ENCODE measurements around the gene RANBP3.
"Not testable (repeated sequence)": the region's sequence is repeated elsewhere in the genome, so short reads cannot be mapped to it uniquely, and the experiment has no call there.

The RANBP3 gene

DNA sequence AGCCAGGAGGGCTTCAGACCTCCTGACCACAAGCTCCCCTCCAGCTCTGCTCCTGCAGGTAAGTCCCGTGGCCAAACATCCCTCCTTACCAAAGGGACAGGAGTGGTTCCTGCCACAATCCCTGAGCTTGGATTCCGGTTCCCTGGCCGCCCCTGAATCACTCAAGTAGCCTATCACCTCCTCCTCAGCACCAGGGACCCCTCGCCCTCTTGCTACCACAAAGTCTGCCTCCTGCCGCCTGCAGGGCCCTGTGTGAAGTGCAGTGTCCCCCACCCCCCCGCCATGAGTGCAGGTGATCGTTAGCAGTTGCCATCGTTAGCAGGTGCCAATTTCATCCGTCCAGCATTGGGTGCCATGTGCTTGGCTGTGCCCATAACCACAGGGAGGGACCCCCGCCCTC lies 40.8 kb upstream of the RANBP3 start:
- H3K4me3 ChIP-seq (ENCODE audit: low read length), result no peak overlapping the region
- peaks cover 18% of the 10 kb centered on the region for H3K4me1 ChIP-seq (ENCODE audit: control insufficient read depth, insufficient read depth, low read length)
- no peak overlapping the region for H3K4me2 ChIP-seq (ENCODE audit: low read length)
- H3K9ac ChIP-seq (ENCODE audit: low read depth, low read length), result no peak overlapping the region
- H3K27me3 ChIP-seq (ENCODE audit: control insufficient read depth, insufficient read depth, low read length), result no peaks in the 10 kb centered on the region
- H3K36me3 ChIP-seq (ENCODE audit: insufficient read depth, low read length), result no peaks in the 10 kb centered on the region
- no peaks in the 10 kb centered on the region for H3K9me3 ChIP-seq (replicated peaks; ENCODE audit: low read length)

GRCh38 chr19:6017576-6017975 lies 39.6 kb upstream of the RANBP3 start:
- Histone ChIP-seq H3K36me3 (ENCODE audit: insufficient read depth, low read length) (no peaks in the 10 kb centered on the region), H3K9ac (ENCODE audit: low read depth, low read length) (no peak overlapping the region), H3K4me2 (ENCODE audit: low read length) (no peak overlapping the region), H3K27me3 (ENCODE audit: control insufficient read depth, insufficient read depth, low read length) (no peaks in the 10 kb centered on the region), H3K9me3 (replicated peaks; ENCODE audit: low read length) (no peaks in the 10 kb centered on the region), H3K4me1 (ENCODE audit: control insufficient read depth, insufficient read depth, low read length) (peaks cover 7% of the 10 kb centered on the region), H3K4me3 (ENCODE audit: low read length) (no peak overlapping the region)

DNA sequence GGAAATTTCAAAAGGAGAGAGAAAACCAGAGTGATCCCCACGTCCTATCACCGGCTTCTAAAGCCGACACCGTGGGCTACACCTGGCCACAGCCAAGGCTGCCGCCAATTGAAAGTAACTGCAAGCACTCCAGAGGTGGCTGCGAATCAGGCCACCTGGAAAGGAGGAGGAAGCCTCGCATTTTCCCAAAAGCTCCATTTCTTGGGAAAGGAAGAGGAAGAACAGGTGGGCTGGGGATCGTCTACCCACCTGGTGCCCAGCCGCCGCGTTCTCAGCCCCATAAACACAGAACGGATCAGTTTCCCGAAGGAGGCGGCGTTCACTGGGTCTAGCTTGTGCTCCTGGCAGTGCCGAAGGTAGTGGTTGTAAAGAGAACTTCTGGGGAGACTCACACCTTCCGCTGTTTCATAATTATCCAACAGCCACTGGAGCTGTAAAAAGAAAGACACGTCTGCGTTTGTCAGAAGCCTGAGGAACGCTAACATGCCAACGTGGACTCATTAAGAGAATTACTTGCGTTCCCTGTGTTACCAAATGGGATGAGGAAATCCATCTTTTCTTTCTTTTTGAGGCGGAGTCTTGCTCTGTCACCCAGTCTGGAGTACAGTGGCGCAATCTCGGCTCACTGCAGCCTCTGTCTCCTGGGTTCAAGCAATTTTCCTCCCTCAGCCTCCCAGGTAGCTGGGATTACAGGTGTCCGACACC lies 38.1 kb upstream of the RANBP3 start:
- Histone ChIP-seq H3K9ac (ENCODE audit: low read depth, low read length) (no peak overlapping the region), H3K9me3 (replicated peaks; ENCODE audit: low read length) (no peaks in the 10 kb centered on the region), H3K4me2 (ENCODE audit: low read length) (no peak overlapping the region), H3K4me3 (ENCODE audit: low read length) (no peak overlapping the region), H3K36me3 (ENCODE audit: insufficient read depth, low read length) (no peaks in the 10 kb centered on the region), H3K4me1 (ENCODE audit: control insufficient read depth, insufficient read depth, low read length) (no peaks in the 10 kb centered on the region), H3K27me3 (ENCODE audit: control insufficient read depth, insufficient read depth, low read length) (no peaks in the 10 kb centered on the region)

GRCh38 chr19:6014551-6015135 lies 36.7 kb upstream of the RANBP3 start:
- no peaks in the 10 kb centered on the region for H3K36me3 ChIP-seq (ENCODE audit: insufficient read depth, low read length)
- H3K4me1 ChIP-seq (ENCODE audit: control insufficient read depth, insufficient read depth, low read length), result no peaks in the 10 kb centered on the region
- no peak overlapping the region for H3K9ac ChIP-seq (ENCODE audit: low read depth, low read length)
- H3K9me3 ChIP-seq (replicated peaks; ENCODE audit: low read length), result no peaks in the 10 kb centered on the region
- H3K4me3 ChIP-seq (ENCODE audit: low read length), result no peak overlapping the region
- H3K4me2 ChIP-seq (ENCODE audit: low read length), result no peak overlapping the region
- no peaks in the 10 kb centered on the region for H3K27me3 ChIP-seq (ENCODE audit: control insufficient read depth, insufficient read depth, low read length)

DNA sequence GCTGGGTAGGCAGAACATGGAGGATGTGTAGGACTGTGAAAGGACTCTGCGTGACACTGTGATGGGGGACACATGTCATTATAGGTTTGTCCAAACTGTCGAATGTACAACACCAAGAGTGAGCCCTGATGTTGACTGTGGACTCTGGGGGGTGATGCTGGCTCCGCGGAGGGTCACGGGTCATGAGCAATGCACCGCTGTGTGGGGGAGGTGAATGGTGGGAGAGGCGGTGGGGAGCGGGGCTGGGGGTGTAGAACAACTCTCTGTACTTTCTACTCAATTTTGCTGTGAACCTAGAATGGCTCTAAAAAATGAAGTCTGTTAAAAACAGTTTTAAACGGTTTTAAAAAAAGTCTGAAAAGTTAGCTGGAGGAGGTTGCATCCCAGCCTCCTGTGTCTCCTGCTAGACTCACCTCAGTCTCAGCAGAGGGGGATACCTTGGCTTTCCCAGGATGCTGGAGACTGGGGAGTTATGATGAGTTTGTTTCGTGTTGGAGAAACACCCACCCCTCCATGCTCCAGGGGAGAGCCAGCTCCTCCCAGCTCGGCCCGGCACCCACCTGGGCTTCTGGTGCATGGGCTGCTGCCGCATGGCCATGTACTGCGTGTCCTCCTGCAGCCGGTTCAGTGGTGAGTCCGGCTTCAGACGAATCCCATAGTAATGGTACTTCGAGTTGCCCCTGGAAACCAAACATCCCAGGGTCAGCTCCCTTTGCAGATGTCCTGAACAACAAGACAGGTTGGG lies 34.7 kb upstream of the RANBP3 start:
- Histone ChIP-seq H3K9ac (ENCODE audit: low read depth, low read length) (no peak overlapping the region), H3K9me3 (replicated peaks; ENCODE audit: low read length) (no peaks in the 10 kb centered on the region), H3K4me3 (ENCODE audit: low read length) (no peak overlapping the region), H3K4me1 (ENCODE audit: control insufficient read depth, insufficient read depth, low read length) (no peaks in the 10 kb centered on the region), H3K27me3 (ENCODE audit: control insufficient read depth, insufficient read depth, low read length) (no peaks in the 10 kb centered on the region), H3K4me2 (ENCODE audit: low read length) (no peak overlapping the region), H3K36me3 (ENCODE audit: insufficient read depth, low read length) (no peaks in the 10 kb centered on the region)

- Histone ChIP-seq H3K27me3 (ENCODE audit: control insufficient read depth, insufficient read depth, low read length) (no peaks in the 10 kb centered on the region), H3K36me3 (ENCODE audit: insufficient read depth, low read length) (no peaks in the 10 kb centered on the region), H3K9ac (ENCODE audit: low read depth, low read length) (no peak overlapping the region)
Measured at GRCh38 chr19:6011794-6012193, 33.9 kb upstream of the RANBP3 start.

DNA sequence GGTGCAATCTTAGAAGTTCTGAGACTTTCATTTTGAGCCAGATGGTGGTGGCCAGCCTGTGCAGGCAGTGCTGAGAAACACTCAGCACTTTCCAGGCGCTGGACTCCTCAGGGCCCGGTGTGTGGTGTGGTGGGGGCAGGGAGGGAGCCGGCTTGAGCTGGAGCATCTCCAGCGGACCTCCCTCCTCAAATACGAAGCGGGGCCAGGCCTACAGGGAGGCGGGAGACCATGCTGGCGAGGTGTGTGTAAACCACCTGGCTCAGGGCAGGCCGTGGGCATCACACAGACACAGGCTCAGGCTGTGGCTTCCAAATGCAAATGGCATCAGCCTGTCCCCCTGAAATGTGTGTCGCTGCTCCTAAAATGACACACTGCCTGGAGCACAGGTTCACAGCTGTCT lies 33.3 kb upstream of the RANBP3 start:
- H3K9ac ChIP-seq (ENCODE audit: low read depth, low read length), result no peak overlapping the region
- H3K4me1 ChIP-seq (ENCODE audit: control insufficient read depth, insufficient read depth, low read length), result no peaks in the 10 kb centered on the region
- H3K9me3 ChIP-seq (replicated peaks; ENCODE audit: low read length), result no peaks in the 10 kb centered on the region
- H3K4me2 ChIP-seq (ENCODE audit: low read length), result no peak overlapping the region
- no peak overlapping the region for H3K4me3 ChIP-seq (ENCODE audit: low read length)
- H3K27me3 ChIP-seq (ENCODE audit: control insufficient read depth, insufficient read depth, low read length), result no peaks in the 10 kb centered on the region
- H3K36me3 ChIP-seq (ENCODE audit: insufficient read depth, low read length), result no peaks in the 10 kb centered on the region

More at GRCh38 chr19:6011794-6012193, 33.9 kb upstream of the RANBP3 start:
- Histone ChIP-seq H3K9me3 (replicated peaks; ENCODE audit: low read length) (no peaks in the 10 kb centered on the region), H3K4me1 (ENCODE audit: control insufficient read depth, insufficient read depth, low read length) (no peaks in the 10 kb centered on the region), H3K4me3 (ENCODE audit: low read length) (no peak overlapping the region), H3K4me2 (ENCODE audit: low read length) (no peak overlapping the region)

DNA sequence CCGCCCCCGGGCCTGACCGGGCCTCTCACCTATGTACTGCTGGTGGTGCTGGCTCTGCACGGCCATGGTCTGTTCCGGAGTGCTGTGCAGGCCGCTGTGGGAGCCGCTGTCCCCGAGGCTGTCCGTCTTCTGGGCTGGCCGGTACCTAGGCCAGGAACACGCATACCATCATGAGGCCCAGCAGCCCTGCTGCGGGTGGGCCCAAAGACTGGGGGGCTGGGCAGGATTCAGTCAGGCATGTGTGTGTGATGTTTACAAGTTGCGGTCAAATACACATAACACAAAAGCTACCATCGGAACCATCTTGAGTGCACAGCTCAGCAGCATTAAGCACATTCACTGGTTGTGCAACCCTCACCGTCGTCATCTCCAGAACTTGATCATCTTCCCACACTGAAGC lies 32.2 kb upstream of the RANBP3 start:
- no peak overlapping the region for H3K9ac ChIP-seq (ENCODE audit: low read depth, low read length)
- no peaks in the 10 kb centered on the region for H3K9me3 ChIP-seq (replicated peaks; ENCODE audit: low read length)
- H3K4me1 ChIP-seq (ENCODE audit: control insufficient read depth, insufficient read depth, low read length), result no peaks in the 10 kb centered on the region
- no peak overlapping the region for H3K4me2 ChIP-seq (ENCODE audit: low read length)
- H3K4me3 ChIP-seq (ENCODE audit: low read length), result no peak overlapping the region
- no peaks in the 10 kb centered on the region for H3K27me3 ChIP-seq (ENCODE audit: control insufficient read depth, insufficient read depth, low read length)
- no peaks in the 10 kb centered on the region for H3K36me3 ChIP-seq (ENCODE audit: insufficient read depth, low read length)

GRCh38 chr19:6007866-6008265 lies 29.9 kb upstream of the RANBP3 start:
- Histone ChIP-seq H3K9ac (ENCODE audit: low read depth, low read length) (no peak overlapping the region), H3K4me3 (ENCODE audit: low read length) (no peak overlapping the region), H3K4me2 (ENCODE audit: low read length) (no peak overlapping the region), H3K4me1 (ENCODE audit: control insufficient read depth, insufficient read depth, low read length) (no peaks in the 10 kb centered on the region), H3K36me3 (ENCODE audit: insufficient read depth, low read length) (no peaks in the 10 kb centered on the region), H3K9me3 (replicated peaks; ENCODE audit: low read length) (no peaks in the 10 kb centered on the region), H3K27me3 (ENCODE audit: control insufficient read depth, insufficient read depth, low read length) (no peaks in the 10 kb centered on the region)

GRCh38 chr19:6006896-6007295 lies 29.0 kb upstream of the RANBP3 start:
- H3K4me2 ChIP-seq (ENCODE audit: low read length), result no peak overlapping the region
- no peak overlapping the region for H3K9ac ChIP-seq (ENCODE audit: low read depth, low read length)
- no peaks in the 10 kb centered on the region for H3K9me3 ChIP-seq (replicated peaks; ENCODE audit: low read length)
- H3K27me3 ChIP-seq (ENCODE audit: control insufficient read depth, insufficient read depth, low read length), result no peaks in the 10 kb centered on the region
- H3K4me1 ChIP-seq (ENCODE audit: control insufficient read depth, insufficient read depth, low read length), result no peaks in the 10 kb centered on the region
- H3K36me3 ChIP-seq (ENCODE audit: insufficient read depth, low read length), result no peaks in the 10 kb centered on the region
- H3K4me3 ChIP-seq (ENCODE audit: low read length), result no peak overlapping the region

- not testable (repeated sequence) for H3K27me3 ChIP-seq (ENCODE audit: control insufficient read depth, insufficient read depth, low read length); H3K9ac ChIP-seq (ENCODE audit: low read depth, low read length); H3K36me3 ChIP-seq (ENCODE audit: insufficient read depth, low read length); H3K4me1 ChIP-seq (ENCODE audit: control insufficient read depth, insufficient read depth, low read length); H3K4me3 ChIP-seq (ENCODE audit: low read length); H3K9me3 ChIP-seq (replicated peaks; ENCODE audit: low read length); H3K4me2 ChIP-seq (ENCODE audit: low read length)
Measured at GRCh38 chr19:6006070-6006446, 28.1 kb upstream of the RANBP3 start.
